ENCODE results near the gene COPS9.

The COPS9 gene

GRCh38 chr2:240154606-240155005 lies 18.5 kb upstream of the COPS9 start:
- TF ChIP-seq CTCF (conservative IDR thresholded peaks at IDR 0.05) (no peak), ZFX (IDR thresholded peaks at IDR 0.05) (no peak)
- H3K27ac ChIP-seq, result no peak overlapping the region

GRCh38 chr2:240153418-240153817 lies 17.3 kb upstream of the COPS9 start:
- TF ChIP-seq CTCF (conservative IDR thresholded peaks at IDR 0.05) (no peak), ZFX (IDR thresholded peaks at IDR 0.05) (no peak)
- no peak overlapping the region for H3K27ac ChIP-seq

- H3K27ac ChIP-seq, result no peak overlapping the region
- TF ChIP-seq CTCF (conservative IDR thresholded peaks at IDR 0.05) (no peak), ZFX (IDR thresholded peaks at IDR 0.05) (no peak)
Observed at GRCh38 chr2:240151477-240152031, 15.4 kb upstream of the COPS9 start.

- TF ChIP-seq CTCF (conservative IDR thresholded peaks at IDR 0.05), result peak; percentile 87
- no peak for TF ChIP-seq ZFX (IDR thresholded peaks at IDR 0.05)
- no peak overlapping the region for H3K27ac ChIP-seq
Observed at GRCh38 chr2:240149943-240150784, 14.1 kb upstream of the COPS9 start.

GRCh38 chr2:240147911-240148587 lies 11.9 kb upstream of the COPS9 start:
- TF ChIP-seq ZFX (IDR thresholded peaks at IDR 0.05), result no peak
- no peak for TF ChIP-seq CTCF (conservative IDR thresholded peaks at IDR 0.05)

GRCh38 chr2:240147382-240147781 lies 11.3 kb upstream of the COPS9 start:
- TF ChIP-seq CTCF (conservative IDR thresholded peaks at IDR 0.05) (no peak), ZFX (IDR thresholded peaks at IDR 0.05) (no peak)
- no peak overlapping the region for H3K27ac ChIP-seq

More at GRCh38 chr2:240147911-240148587, 11.9 kb upstream of the COPS9 start:
- H3K27ac ChIP-seq, result no peak overlapping the region

Measured in C4-2B (cell line).